ENCODE data around the gene SWAP70.

SWAP70 gene

DNA sequence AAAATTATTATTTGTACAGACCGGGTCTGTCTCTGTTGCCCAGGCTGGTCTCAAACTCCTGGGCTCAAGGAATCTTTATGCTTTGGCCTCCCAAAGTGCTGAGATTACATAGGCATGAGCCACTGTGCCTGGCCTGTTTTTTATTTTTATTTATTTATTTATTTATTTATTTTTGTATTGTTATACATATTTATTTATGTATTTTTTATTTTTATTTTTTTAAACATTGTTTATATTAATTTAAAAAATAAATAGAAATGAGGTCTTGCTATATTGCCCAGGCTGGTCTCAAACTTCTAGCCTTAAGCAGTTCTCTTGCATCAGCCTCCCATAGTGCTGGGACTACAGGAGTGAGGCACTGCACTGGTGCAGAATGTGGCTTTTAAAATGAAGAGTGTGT is 47.0 kb downstream of the SWAP70 start:
- Histone ChIP-seq H3K4me1 (no peaks in the 10 kb centered on the region), H3K27me3 (no peaks in the 10 kb centered on the region), H3K9me3 (no peaks in the 10 kb centered on the region), H3K36me3 (no peaks in the 10 kb centered on the region), H3K4me3 (ENCODE audit: low read depth, low read length) (no peak overlapping the region)
- no peak for TF ChIP-seq CTCF (IDR thresholded peaks at IDR 0.05; ENCODE audit: low read depth, low read length)
- DNase-seq: no peak

DNA sequence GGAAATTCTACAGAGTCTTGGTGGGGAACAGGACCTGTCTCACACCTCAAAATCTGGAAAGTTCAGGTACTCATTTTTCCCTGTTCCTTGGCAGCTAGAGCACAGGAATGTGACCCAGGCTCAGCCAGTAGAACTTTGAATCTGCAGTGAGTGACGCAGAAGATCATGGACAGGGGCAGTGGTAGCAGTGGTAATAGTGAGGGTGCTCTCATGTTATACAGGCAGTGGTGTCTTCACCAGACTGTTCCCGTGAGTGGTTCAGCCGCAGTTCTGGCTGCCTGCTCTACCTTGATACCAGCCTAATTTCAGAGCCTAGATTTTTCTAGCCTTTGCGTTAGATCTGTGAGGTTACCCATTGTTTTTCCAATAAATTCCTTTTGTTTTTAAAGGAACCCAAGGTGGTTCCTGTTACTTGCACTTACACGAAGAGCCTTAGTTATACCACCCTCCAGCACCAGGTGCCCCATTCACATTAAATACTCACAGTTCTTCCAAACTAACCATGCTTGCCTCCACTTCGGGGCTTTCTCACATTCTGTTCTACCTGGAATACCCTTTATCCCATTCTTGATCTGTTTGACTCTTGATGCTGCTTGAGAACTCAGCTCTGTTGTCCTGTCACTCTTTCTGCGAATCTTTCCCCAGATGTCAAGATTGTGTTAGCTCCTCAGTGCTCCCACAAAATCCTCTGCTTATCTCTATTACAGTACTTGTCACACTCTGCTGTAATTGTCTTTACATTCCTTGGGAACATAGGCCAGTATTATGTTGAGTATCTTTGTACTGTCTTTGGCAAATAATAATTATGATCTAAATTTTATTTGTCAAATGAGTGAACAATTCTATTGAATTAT is 47.8 kb downstream of the SWAP70 start:
- H3K27me3 ChIP-seq: no peaks in the 10 kb centered on the region
- H3K36me3 ChIP-seq: no peaks in the 10 kb centered on the region
- H3K4me3 ChIP-seq (ENCODE audit: low read depth, low read length): no peak overlapping the region
- DNase-seq: no peak
- no peaks in the 10 kb centered on the region for H3K4me1 ChIP-seq
- no peak for TF ChIP-seq CTCF (IDR thresholded peaks at IDR 0.05; ENCODE audit: low read depth, low read length)
- no peaks in the 10 kb centered on the region for H3K9me3 ChIP-seq

DNA sequence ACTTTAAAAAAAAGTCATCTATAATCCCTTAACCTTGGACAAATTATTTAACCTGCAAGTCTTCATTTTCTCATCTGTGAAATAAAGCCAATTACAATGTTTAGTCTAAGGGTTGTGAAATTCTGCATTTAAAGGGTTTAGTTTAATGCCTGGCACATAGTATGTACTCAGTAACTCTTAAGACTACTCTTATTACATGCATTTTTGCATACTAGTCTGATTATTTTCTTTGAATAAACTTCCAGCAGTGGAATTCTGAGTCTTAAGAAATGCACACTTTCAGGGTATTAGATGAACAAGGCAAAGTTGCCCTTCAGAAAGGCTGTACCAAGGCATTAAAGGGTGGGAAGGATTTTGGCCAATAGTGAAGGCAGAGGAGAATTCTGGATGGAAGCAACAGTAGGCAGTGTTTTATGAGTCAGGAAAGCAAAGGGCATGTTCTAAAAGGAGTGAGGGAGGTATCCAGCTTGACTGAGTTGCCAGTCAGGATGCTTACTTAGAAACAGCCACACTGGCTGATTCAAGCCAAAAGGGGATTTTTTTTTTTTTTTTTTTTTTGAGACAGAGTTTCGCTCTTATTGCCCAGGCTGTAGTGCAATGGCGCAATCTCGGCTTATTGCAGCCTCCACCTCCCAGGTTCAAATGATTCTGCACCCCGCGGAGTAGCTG is 50.5 kb downstream of the SWAP70 start:
- no peaks in the 10 kb centered on the region for H3K27me3 ChIP-seq
- no peak overlapping the region for H3K4me3 ChIP-seq (ENCODE audit: low read depth, low read length)
- no peaks in the 10 kb centered on the region for H3K4me1 ChIP-seq
- no peaks in the 10 kb centered on the region for H3K9me3 ChIP-seq
- no peaks in the 10 kb centered on the region for H3K36me3 ChIP-seq
- DNase-seq: no peak
- TF ChIP-seq CTCF (IDR thresholded peaks at IDR 0.05; ENCODE audit: low read depth, low read length): no peak

- Histone ChIP-seq H3K36me3 (no peaks in the 10 kb centered on the region), H3K27me3 (no peaks in the 10 kb centered on the region), H3K4me1 (no peaks in the 10 kb centered on the region), H3K9me3 (no peaks in the 10 kb centered on the region), H3K4me3 (ENCODE audit: low read depth, low read length) (no peak overlapping the region)
- no peak for TF ChIP-seq CTCF (IDR thresholded peaks at IDR 0.05; ENCODE audit: low read depth, low read length)
- no peak for DNase-seq
Observed at GRCh38 chr11:9716275-9717039, 52.6 kb downstream of the SWAP70 start.

DNA sequence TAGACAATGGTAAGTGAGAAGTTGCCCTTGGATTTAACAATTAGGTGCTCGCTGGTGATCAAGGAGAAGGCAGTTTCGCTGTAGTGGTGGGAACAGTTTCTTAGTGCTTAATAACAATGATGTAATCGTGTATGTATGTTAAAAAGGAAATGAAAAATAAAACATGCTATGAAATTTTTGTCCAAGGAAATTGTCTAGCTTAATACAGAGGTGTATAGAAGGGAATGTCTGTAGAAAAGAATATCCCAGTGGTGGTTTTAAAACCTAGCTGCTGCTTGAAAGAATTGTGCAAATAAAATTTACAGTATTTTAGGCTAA is 53.1 kb downstream of the SWAP70 start:
- H3K4me1 ChIP-seq: no peaks in the 10 kb centered on the region
- DNase-seq: no peak
- no peak for TF ChIP-seq CTCF (IDR thresholded peaks at IDR 0.05; ENCODE audit: low read depth, low read length)
- no peaks in the 10 kb centered on the region for H3K27me3 ChIP-seq
- H3K36me3 ChIP-seq: no peaks in the 10 kb centered on the region
- H3K4me3 ChIP-seq (ENCODE audit: low read depth, low read length): no peak overlapping the region
- H3K9me3 ChIP-seq: no peaks in the 10 kb centered on the region

All from BE2C (cell line).